K562 (cell line): ENCODE data around the gene TRIM24. TPM values are rescaled to one million over a fixed set of nuclear protein-coding genes. Genes with fewer than 3 reads are reported as not detected.

Source experiments
- HCFC1 ChIP-seq: IDR thresholded peaks from 2 replicates; pipeline ENCODE4 v1.6.1; 2012; ENCODE audit warnings: low read depth, low read length, improper control_type of control experiment
- HLTF ChIP-seq: fragments of 450-650 bp; IDR thresholded peaks from 2 replicates; pipeline ENCODE4 v1.6.1; 2016
- JUNB ChIP-seq: fragments of 450-650 bp; formaldehyde crosslinking; conservative IDR thresholded peaks from 2 replicates; pipeline ENCODE4 v1.4.0; 2020; ENCODE audit warnings: mild to moderate bottlenecking
- MAFF ChIP-seq: IDR thresholded peaks from 2 replicates; pipeline ENCODE4 v1.6.1; 2012; ENCODE audit warnings: low read length, improper control_type of control experiment
- MEF2A ChIP-seq: IDR thresholded peaks from 2 replicates; pipeline ENCODE4 v1.6.1; 2011; ENCODE audit warnings: low read depth, mild to moderate bottlenecking, low read length, moderate library complexity; ENCODE audit not compliant: control insufficient read depth
- NELFE ChIP-seq: IDR thresholded peaks from 2 replicates; pipeline ENCODE4 v1.6.1; 2011; ENCODE audit warnings: mild to moderate bottlenecking; ENCODE audit not compliant: insufficient read depth, insufficient read length
- NFE2 ChIP-seq: IDR thresholded peaks from 2 replicates; pipeline ENCODE4 v1.6.1; 2014; ENCODE audit warnings: antibody characterized with exemption, low read depth
- PRMT5 ChIP-seq: sonication (generic); formaldehyde crosslinking; IDR thresholded peaks from 2 replicates; pipeline ENCODE4 v1.5.0; 2020; ENCODE audit warnings: missing genetic modification reagents
- RBM14 ChIP-seq: fragments of 200-400 bp; formaldehyde crosslinking; IDR thresholded peaks from 2 replicates; pipeline ENCODE4 v1.6.1; 2018; ENCODE audit warnings: low read depth, mild to moderate bottlenecking, low read length, moderate library complexity, borderline replicate concordance; ENCODE audit not compliant: insufficient read depth
- TCF3 ChIP-seq: sonication (generic); formaldehyde crosslinking; IDR thresholded peaks from 2 replicates; pipeline ENCODE4 v1.4.0; 2020; ENCODE audit warnings: mild to moderate bottlenecking, missing genetic modification reagents
- TCFL5 ChIP-seq: fragments of 250-450 bp; sonication (Bioruptor Pico); conservative IDR thresholded peaks from 2 replicates; pipeline ENCODE4 v1.6.1; 2021; ENCODE audit warnings: mild to moderate bottlenecking, moderate library complexity, matching md5 sums
- ZBTB1 ChIP-seq: sonication (generic); formaldehyde crosslinking; IDR thresholded peaks from 2 replicates; pipeline ENCODE4 v1.8.1; 2023; ENCODE audit warnings: missing genetic modification reagents, low read depth, mild to moderate bottlenecking, borderline replicate concordance
- ZKSCAN8 ChIP-seq: fragments of 200-800 bp; sonication (Bioruptor generic); IDR thresholded peaks from 2 replicates; pipeline ENCODE4 v1.6.1; 2016; ENCODE audit warnings: missing genetic modification characterization, missing compliant biosample characterization
- ZNF12 ChIP-seq: sonication (generic); formaldehyde crosslinking; IDR thresholded peaks from 2 replicates; pipeline ENCODE4 v1.4.0; 2020; ENCODE audit warnings: mild to moderate bottlenecking, missing genetic modification reagents
- ZNF165 ChIP-seq: fragments of 250-450 bp; sonication (Bioruptor Pico); IDR thresholded peaks from 2 replicates; pipeline ENCODE4 v1.4.0; 2020; ENCODE audit warnings: borderline replicate concordance
- ZNF175 ChIP-seq: fragments of 200-800 bp; sonication (Bioruptor generic); IDR thresholded peaks from 2 replicates; pipeline ENCODE4 v1.6.1; 2016; ENCODE audit warnings: low read depth, mild to moderate bottlenecking, missing genetic modification characterization, missing compliant biosample characterization
- ZNF354B ChIP-seq: fragments of 250-450 bp; sonication (Bioruptor Pico); IDR thresholded peaks from 2 replicates; pipeline ENCODE4 v1.4.0; 2020
- ZNF57 ChIP-seq: fragments of 450-650 bp; formaldehyde crosslinking; IDR thresholded peaks from 2 replicates; pipeline ENCODE4 v1.4.0; 2020; ENCODE audit warnings: mild to moderate bottlenecking, moderate library complexity
- polyA plus RNA-seq, 8 experiments: library from polyadenylated mRNA; depleted of rRNA in 4 of 8; stranded (reverse) in 5 of 8; unstranded in 3 of 8; fragments of >200 nt; fragmentation: Nextera tagmentation in 2 of 8; fragmentation: Illumina TruSeq in 1 of 8; extraction: Ambion mirVana in 2 of 8; extraction: Trizol in 1 of 8; gene quantifications; 2 replicates each; pipeline versions ENCODE4 v1.2.1 to v1.2.3, GENCODE V29; 2011 to 2014; ENCODE audit warnings: inconsistent platforms in 1 of 8, missing spikeins in 1 of 8
- total RNA-seq, 7 experiments: library from RNA; depleted of rRNA in 6 of 7; stranded (reverse); fragments of >200 nt in 6 of 7; fragmentation: Illumina TruSeq in 2 of 7; extraction: Trizol in 2 of 7; gene quantifications; 2 replicates each; pipeline versions ENCODE4 v1.2.1 to v1.2.3, GENCODE V29; 2011 to 2021; ENCODE audit warnings: low replicate concordance in 1 of 7
- TF ChIP-seq, protein P1 (sequence below): fragments of 250-450 bp; sonication (Bioruptor Pico); IDR thresholded peaks from 2 replicates; pipeline ENCODE4 v1.5.0; 2021
- TF ChIP-seq, protein P2 (sequence below), 3 experiments: fragments of 200-800 bp in 1 of 3; fragments of 250-450 bp in 1 of 3; fragments of 450-650 bp in 1 of 3; sonication (Bioruptor Pico) in 1 of 3; sonication (Bioruptor generic) in 1 of 3; formaldehyde crosslinking in 1 of 3; IDR thresholded peaks; 2 replicates each; pipeline versions ENCODE4 v1.6.1 to v1.8.0; 2016 to 2022; ENCODE audit warnings: mild to moderate bottlenecking in 2 of 3, missing genetic modification characterization in 2 of 3, missing compliant biosample characterization in 1 of 3, moderate library complexity in 1 of 3
- TF ChIP-seq, protein P3 (sequence below): fragments of 250-450 bp; sonication (Bioruptor Pico); IDR thresholded peaks from 2 replicates; pipeline ENCODE4 v1.8.0; 2022; ENCODE audit warnings: moderate library complexity, mild to moderate bottlenecking, inconsistent platforms
- TF ChIP-seq, protein P4 (sequence below): fragments of 250-450 bp; sonication (Bioruptor Pico); IDR thresholded peaks from 2 replicates; pipeline ENCODE4 v1.8.0; 2021; ENCODE audit warnings: moderate library complexity, mild to moderate bottlenecking, inconsistent platforms

Gene TRIM24
- total and polyA plus RNA-seq, 9 of the 15 experiments (the other 6 are each of a cell fraction or from before 2014, with no cell fraction given): 13.4 to 74.0 (median 41.7) TPM

DNA sequence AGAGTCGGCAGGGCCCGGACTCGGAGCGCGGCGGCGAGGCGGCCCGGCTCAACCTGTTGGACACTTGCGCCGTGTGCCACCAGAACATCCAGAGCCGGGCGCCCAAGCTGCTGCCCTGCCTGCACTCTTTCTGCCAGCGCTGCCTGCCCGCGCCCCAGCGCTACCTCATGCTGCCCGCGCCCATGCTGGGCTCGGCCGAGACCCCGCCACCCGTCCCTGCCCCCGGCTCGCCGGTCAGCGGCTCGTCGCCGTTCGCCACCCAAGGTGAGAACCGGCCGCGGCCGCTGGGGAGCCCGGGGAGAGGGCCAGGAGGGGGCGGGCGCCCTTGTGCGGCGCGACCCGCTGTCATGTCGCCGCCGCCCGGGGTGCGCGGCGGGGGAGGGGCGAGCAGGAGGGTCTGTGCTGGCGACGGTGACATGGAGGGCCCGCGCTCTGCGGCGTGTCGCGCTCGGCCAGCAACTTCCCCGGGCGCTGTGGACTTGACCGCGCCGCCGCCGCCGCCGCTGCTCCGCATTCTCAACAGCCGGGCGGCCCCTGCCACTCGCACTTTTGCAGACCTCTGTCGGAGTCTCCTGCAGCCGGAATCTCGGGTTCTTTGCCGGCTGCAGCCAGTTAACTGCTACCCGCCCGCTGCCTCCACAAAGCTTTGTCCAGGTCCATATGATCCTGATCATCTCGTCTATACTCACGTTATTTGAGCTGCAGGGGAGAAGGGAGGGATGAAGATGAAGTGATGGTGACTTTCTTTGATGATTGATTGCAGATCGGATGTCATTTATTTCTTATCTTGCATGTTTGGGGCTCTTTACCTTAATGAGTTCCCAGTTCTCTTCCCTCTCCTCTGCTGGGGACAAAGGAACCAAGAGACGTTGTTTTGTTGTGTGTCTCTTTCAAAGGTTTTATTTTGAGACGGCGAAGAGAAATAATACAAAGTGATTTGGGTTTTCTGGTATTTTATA lies 869 bp downstream of the TRIM24 start (continued):
- TF ChIP-seq MEF2A: no peak
- TF ChIP-seq, protein P1, sequence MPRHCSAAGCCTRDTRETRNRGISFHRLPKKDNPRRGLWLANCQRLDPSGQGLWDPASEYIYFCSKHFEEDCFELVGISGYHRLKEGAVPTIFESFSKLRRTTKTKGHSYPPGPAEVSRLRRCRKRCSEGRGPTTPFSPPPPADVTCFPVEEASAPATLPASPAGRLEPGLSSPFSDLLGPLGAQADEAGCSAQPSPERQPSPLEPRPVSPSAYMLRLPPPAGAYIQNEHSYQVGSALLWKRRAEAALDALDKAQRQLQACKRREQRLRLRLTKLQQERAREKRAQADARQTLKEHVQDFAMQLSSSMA (CRISPR knock-in tag): 0 out of 2 replicates have a peak, but pooled peaks have one; percentile 0
- TF ChIP-seq MAFF: no peak
- TF ChIP-seq, protein P2, sequence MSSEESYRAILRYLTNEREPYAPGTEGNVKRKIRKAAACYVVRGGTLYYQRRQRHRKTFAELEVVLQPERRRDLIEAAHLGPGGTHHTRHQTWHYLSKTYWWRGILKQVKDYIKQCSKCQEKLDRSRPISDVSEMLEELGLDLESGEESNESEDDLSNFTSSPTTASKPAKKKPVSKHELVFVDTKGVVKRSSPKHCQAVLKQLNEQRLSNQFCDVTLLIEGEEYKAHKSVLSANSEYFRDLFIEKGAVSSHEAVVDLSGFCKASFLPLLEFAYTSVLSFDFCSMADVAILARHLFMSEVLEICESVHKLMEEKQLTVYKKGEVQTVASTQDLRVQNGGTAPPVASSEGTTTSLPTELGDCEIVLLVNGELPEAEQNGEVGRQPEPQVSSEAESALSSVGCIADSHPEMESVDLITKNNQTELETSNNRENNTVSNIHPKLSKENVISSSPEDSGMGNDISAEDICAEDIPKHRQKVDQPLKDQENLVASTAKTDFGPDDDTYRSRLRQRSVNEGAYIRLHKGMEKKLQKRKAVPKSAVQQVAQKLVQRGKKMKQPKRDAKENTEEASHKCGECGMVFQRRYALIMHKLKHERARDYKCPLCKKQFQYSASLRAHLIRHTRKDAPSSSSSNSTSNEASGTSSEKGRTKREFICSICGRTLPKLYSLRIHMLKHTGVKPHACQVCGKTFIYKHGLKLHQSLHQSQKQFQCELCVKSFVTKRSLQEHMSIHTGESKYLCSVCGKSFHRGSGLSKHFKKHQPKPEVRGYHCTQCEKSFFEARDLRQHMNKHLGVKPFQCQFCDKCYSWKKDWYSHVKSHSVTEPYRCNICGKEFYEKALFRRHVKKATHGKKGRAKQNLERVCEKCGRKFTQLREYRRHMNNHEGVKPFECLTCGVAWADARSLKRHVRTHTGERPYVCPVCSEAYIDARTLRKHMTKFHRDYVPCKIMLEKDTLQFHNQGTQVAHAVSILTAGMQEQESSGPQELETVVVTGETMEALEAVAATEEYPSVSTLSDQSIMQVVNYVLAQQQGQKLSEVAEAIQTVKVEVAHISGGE (CRISPR knock-in tag; IDR thresholded peaks at IDR 0.05): no peak; a peak in 1 of 6 replicates
- TF ChIP-seq ZNF175 (CRISPR knock-in tag): no peak
- TF ChIP-seq RBM14: 0 out of 2 replicates have a peak, but pooled peaks have one; percentile 35
- no peak for TF ChIP-seq ZKSCAN8 (CRISPR knock-in tag)
- TF ChIP-seq PRMT5 (CRISPR knock-in tag): no peak
- no peak for TF ChIP-seq TCFL5 (CRISPR knock-in tag)
- TF ChIP-seq ZNF12 (CRISPR knock-in tag): no peak
- TF ChIP-seq, protein P3, sequence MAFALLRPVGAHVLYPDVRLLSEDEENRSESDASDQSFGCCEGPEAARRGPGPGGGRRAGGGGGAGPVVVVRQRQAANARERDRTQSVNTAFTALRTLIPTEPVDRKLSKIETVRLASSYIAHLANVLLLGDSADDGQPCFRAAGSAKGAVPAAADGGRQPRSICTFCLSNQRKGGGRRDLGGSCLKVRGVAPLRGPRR (CRISPR knock-in tag): no peak
- TF ChIP-seq ZBTB1 (CRISPR knock-in tag): peak; percentile 27
- TF ChIP-seq HLTF: peak; percentile 28; the same call in 1 of the 2 replicates
- TF ChIP-seq ZNF354B (CRISPR knock-in tag): no peak
- TF ChIP-seq HCFC1: peak; percentile 51; the same call in 1 of the 2 replicates
- TF ChIP-seq NELFE: no peak
- no peak for TF ChIP-seq JUNB (CRISPR knock-in tag)
- no peak for TF ChIP-seq ZNF165 (CRISPR knock-in tag)
- no peak for TF ChIP-seq ZNF57 (CRISPR knock-in tag)
- TF ChIP-seq NFE2: no peak
- TF ChIP-seq TCF3 (CRISPR knock-in tag): 0 out of 2 replicates have a peak, but pooled peaks have one; percentile 28
- TF ChIP-seq, protein P4, sequence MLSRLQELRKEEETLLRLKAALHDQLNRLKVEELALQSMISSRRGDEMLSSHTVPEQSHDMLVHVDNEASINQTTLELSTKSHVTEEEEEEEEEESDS (CRISPR knock-in tag): no peak
